ENCODE measurements around the gene RNGTT.

- no peak for TF ChIP-seq CTCF (conservative IDR thresholded peaks at IDR 0.05; ENCODE audit: low read length)
- TF ChIP-seq EZH2phosphoT487 (IDR thresholded peaks at IDR 0.05; ENCODE audit: borderline replicate concordance) = no peak
Observed at GRCh38 chr6:88708197-88708744, 255.1 kb downstream of the RNGTT start.

All from Loucy (cell line).